OCI-LY1 (cell line): ENCODE measurements around the gene AK4.
"Not testable (repeated sequence)": the region's sequence is repeated elsewhere in the genome, so short reads cannot be mapped to it uniquely, and the experiment has no call there.

ENCODE experiments used
- H2AFZ ChIP-seq: fragments of 200-600 bp; sonication (generic), shearing (Covaris generic); 2 replicates; pipeline ENCODE4 v1.6.0; 2014; ENCODE audit warnings: antibody characterized with exemption, mild to moderate bottlenecking, low read length
- H3F3A ChIP-seq: fragments of 200-600 bp; sonication (generic), shearing (Covaris generic); 2 replicates; pipeline ENCODE4 v1.6.0; 2014; ENCODE audit warnings: mild to moderate bottlenecking, antibody characterized with exemption, low read length, moderate library complexity; ENCODE audit not compliant: insufficient read depth
- H3K27ac ChIP-seq: fragments of 200-600 bp; sonication (generic); 2 replicates; pipeline ENCODE4 v1.5.1; 2014; ENCODE audit warnings: low read length, mixed run types, mild to moderate bottlenecking, low read depth; ENCODE audit not compliant: poor library complexity, severe bottlenecking
- H3K27me3 ChIP-seq: fragments of 200-600 bp; sonication (generic); 2 replicates; pipeline ENCODE4 v1.6.0; 2014; ENCODE audit warnings: antibody characterized with exemption, mild to moderate bottlenecking, low read length, moderate library complexity; ENCODE audit not compliant: insufficient read depth
- H3K36me3 ChIP-seq: fragments of 200-600 bp; sonication (generic); 2 replicates; pipeline ENCODE4 v1.6.1; 2014; ENCODE audit warnings: mild to moderate bottlenecking, antibody characterized with exemption, low read length, moderate library complexity, mixed read lengths; ENCODE audit not compliant: insufficient read depth
- H3K4me1 ChIP-seq: fragments of 200-600 bp; sonication (generic); 2 replicates; pipeline ENCODE4 v1.5.1; 2014; ENCODE audit warnings: mild to moderate bottlenecking, low read length, moderate library complexity; ENCODE audit not compliant: insufficient read depth, severe bottlenecking
- H3K4me2 ChIP-seq: fragments of 200-600 bp; sonication (generic), shearing (Covaris generic); 2 replicates; pipeline ENCODE4 v1.6.1; 2014; ENCODE audit warnings: low read length
- H3K4me3 ChIP-seq: fragments of 200-600 bp; sonication (generic); 2 replicates; pipeline ENCODE4 v1.5.1; 2014; ENCODE audit warnings: low read length, low read depth, mild to moderate bottlenecking, mixed read lengths; ENCODE audit not compliant: poor library complexity, severe bottlenecking
- H3K79me2 ChIP-seq: fragments of 200-600 bp; shearing (Covaris generic); 2 replicates; pipeline ENCODE4 v1.6.1; 2016; ENCODE audit warnings: mixed run types, low read length, mixed read lengths; ENCODE audit not compliant: insufficient read depth
- H3K9ac ChIP-seq: fragments of 200-600 bp; sonication (generic), shearing (Covaris generic); 2 replicates; pipeline ENCODE4 v1.6.1; 2014; ENCODE audit warnings: mild to moderate bottlenecking, low read length, mixed read lengths
- H3K9me2 ChIP-seq: fragments of 200-600 bp; sonication (generic), shearing (Covaris generic); 2 replicates; pipeline ENCODE4 v1.6.1; 2014; ENCODE audit warnings: low read depth, mild to moderate bottlenecking, low read length, mixed read lengths
- H3K9me3 ChIP-seq: fragments of 200-600 bp; shearing (Covaris generic); 2 replicates; pipeline ENCODE4 v1.6.1; 2014; ENCODE audit warnings: low read length, mixed read lengths
- H4K20me1 ChIP-seq: fragments of 200-600 bp; sonication (generic), shearing (Covaris generic); 2 replicates; pipeline ENCODE4 v1.6.0; 2016; ENCODE audit warnings: mild to moderate bottlenecking, low read length; ENCODE audit not compliant: insufficient read depth
- CTCF ChIP-seq: fragments of 200-600 bp; sonication (generic), shearing (Covaris generic); IDR thresholded peaks from 2 replicates; pipeline ENCODE4 v1.5.1; 2017; ENCODE audit warnings: mild to moderate bottlenecking, antibody characterized with exemption, low read length, moderate library complexity, mixed read lengths
- EZH2 ChIP-seq: fragments of 200-600 bp; sonication (generic), shearing (Covaris generic); IDR thresholded peaks from 2 replicates; pipeline ENCODE4 v1.8.0; 2017; ENCODE audit warnings: borderline replicate concordance, mixed run types, mild to moderate bottlenecking, antibody characterized with exemption, low read length, moderate library complexity, mixed read lengths

AK4 gene

DNA sequence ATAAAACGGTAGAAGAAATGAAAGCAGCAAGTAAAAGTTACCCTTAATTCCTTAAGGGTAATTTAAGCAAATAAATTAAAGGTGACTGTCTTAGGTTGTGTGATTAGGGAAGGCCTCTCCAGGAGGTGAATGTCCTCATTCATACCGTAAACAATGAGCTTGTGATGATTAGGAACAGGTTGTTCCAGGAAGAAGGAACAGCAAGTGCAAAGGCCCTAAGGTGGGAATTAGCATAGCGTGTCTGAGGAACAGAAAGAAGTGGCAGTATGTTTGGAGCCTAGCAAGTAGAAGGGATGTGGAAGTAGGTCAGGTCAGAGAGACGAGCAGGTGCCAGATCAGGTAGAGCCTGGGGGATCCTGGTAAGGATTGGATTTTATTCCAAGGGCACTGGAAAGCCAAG, 5.6 kb downstream of the AK4 start:
- Histone ChIP-seq H3K4me1 (peaks cover 4% of the 10 kb centered on the region), H4K20me1 (no peaks in the 10 kb centered on the region), H3K27me3 (no peaks in the 10 kb centered on the region), H3K9me3 (no peaks in the 10 kb centered on the region), H3K4me2 (no peak overlapping the region), H3K9ac (no peak overlapping the region), H3K9me2 (no peaks in the 10 kb centered on the region), H2AFZ (no peak overlapping the region), H3K36me3 (no peaks in the 10 kb centered on the region), H3K79me2 (no peaks in the 10 kb centered on the region), H3K27ac (no peak overlapping the region), H3F3A (no peaks in the 10 kb centered on the region), H3K4me3 (no peak overlapping the region)
- TF ChIP-seq EZH2, result no peak
- TF ChIP-seq CTCF, result no peak

GRCh38 chr1:65156910-65157545, 9.0 kb downstream of the AK4 start:
- H3K9me2 ChIP-seq, result no peaks in the 10 kb centered on the region
- TF ChIP-seq CTCF (no peak), EZH2 (no peak)
- H3K4me1 ChIP-seq, result no peaks in the 10 kb centered on the region
- no peak overlapping the region for H3K4me3 ChIP-seq
- H4K20me1 ChIP-seq, result no peaks in the 10 kb centered on the region
- H3K9ac ChIP-seq, result no peak overlapping the region
- H3F3A ChIP-seq, result no peaks in the 10 kb centered on the region
- H3K36me3 ChIP-seq, result no peaks in the 10 kb centered on the region
- H3K79me2 ChIP-seq, result no peaks in the 10 kb centered on the region
- no peak overlapping the region for H3K27ac ChIP-seq
- no peak overlapping the region for H3K4me2 ChIP-seq
- no peak overlapping the region for H2AFZ ChIP-seq
- no peaks in the 10 kb centered on the region for H3K27me3 ChIP-seq
- no peaks in the 10 kb centered on the region for H3K9me3 ChIP-seq

GRCh38 chr1:65157546-65157941, 9.5 kb downstream of the AK4 start:
- no peaks in the 10 kb centered on the region for H3K27me3 ChIP-seq
- no peak for TF ChIP-seq EZH2
- TF ChIP-seq CTCF, result no peak
- no peak overlapping the region for H3K27ac ChIP-seq
- H3K9me2 ChIP-seq, result no peaks in the 10 kb centered on the region
- H3K4me2 ChIP-seq, result no peak overlapping the region
- H3K9me3 ChIP-seq, result no peaks in the 10 kb centered on the region
- no peak overlapping the region for H3K9ac ChIP-seq
- H2AFZ ChIP-seq, result no peak overlapping the region
- H3K79me2 ChIP-seq, result no peaks in the 10 kb centered on the region
- no peaks in the 10 kb centered on the region for H3K36me3 ChIP-seq
- H3F3A ChIP-seq, result no peaks in the 10 kb centered on the region
- H3K4me1 ChIP-seq, result no peaks in the 10 kb centered on the region
- H4K20me1 ChIP-seq, result no peaks in the 10 kb centered on the region
- H3K4me3 ChIP-seq, result no peak overlapping the region

GRCh38 chr1:65159291-65159688, 11.3 kb downstream of the AK4 start:
- H3K27ac ChIP-seq, H3K27me3 ChIP-seq, H3K79me2 ChIP-seq, H3K4me3 ChIP-seq, H3K36me3 ChIP-seq, H3F3A ChIP-seq, H3K9ac ChIP-seq, H3K9me2 ChIP-seq, H4K20me1 ChIP-seq, H3K9me3 ChIP-seq, H3K4me2 ChIP-seq, H3K4me1 ChIP-seq, H2AFZ ChIP-seq: not testable (repeated sequence)
